ENCODE results near the gene COL23A1. TPM values are rescaled to one million over a fixed set of nuclear protein-coding genes. Genes with fewer than 3 reads are reported as not detected.

Gene COL23A1
- polyA plus RNA-seq, 1 donor (not counting 4 experiments of a cell fraction or from before 2014, with no cell fraction given): not detected

GRCh38 chr5:178207917-178208280, 382.3 kb downstream of the COL23A1 start:
- Histone ChIP-seq H3K4me1 (ENCODE audit: control insufficient read depth, extremely low read depth, insufficient read depth, low read length) (peaks cover 16% of the 10 kb centered on the region), H4K20me1 (ENCODE audit: control insufficient read depth, extremely low read depth, insufficient read depth, low read length) (peaks cover 48% of the 10 kb centered on the region), H3K4me3 (ENCODE audit: control insufficient read depth in 2 of 3, extremely low read depth in 1 of 3, insufficient read depth in 2 of 3, low read depth in 1 of 3, low read length in 3 of 3) (no peak overlapping the region), H3K36me3 (ENCODE audit: control insufficient read depth in 2 of 2, extremely low read depth in 1 of 2, insufficient read depth in 2 of 2, low read length in 2 of 2) (peaks cover 40 to 57% of the 10 kb centered on the region in 2 experiments), H3K27ac (ENCODE audit: control insufficient read depth, insufficient read depth, low read length) (no peak overlapping the region), H3K27me3 (ENCODE audit: control insufficient read depth, extremely low read depth, insufficient read depth, low read length) (no peaks in the 10 kb centered on the region), H3K9me1 (ENCODE audit: control insufficient read depth, extremely low read depth, insufficient read depth, low read length) (peaks cover 11% of the 10 kb centered on the region), H2AFZ (ENCODE audit: control insufficient read depth, low read length) (no peak overlapping the region), H3K79me2 (ENCODE audit: control insufficient read depth, insufficient read depth, low read length) (peaks cover 46% of the 10 kb centered on the region), H3K9ac (ENCODE audit: control insufficient read depth, extremely low read depth, insufficient read depth, low read length) (no peak overlapping the region), H3K4me2 (ENCODE audit: control insufficient read depth, extremely low read depth, insufficient read depth, low read depth, low read length) (no peak overlapping the region), H3K9me3 (ENCODE audit: control insufficient read depth, low read depth, low read length) (no peaks in the 10 kb centered on the region)
- FAIRE-seq (no peak), DNase-seq (ENCODE audit: low read depth, low spot score) (no peak)
- TF ChIP-seq CTCF (optimal IDR thresholded peaks at IDR 0.05 in 1 of 3, IDR thresholded peaks at IDR 0.05 in 1 of 3, conservative IDR thresholded peaks at IDR 0.05 in 1 of 3; ENCODE audit: extremely low read depth in 1 of 3, insufficient read depth in 2 of 3, low read length in 3 of 3) (no peak), EZH2 (IDR thresholded peaks at IDR 0.05; ENCODE audit: low read length) (no peak)
- dilution Hi-C loops (cut with MboI; ENCODE audit: extremely low pct_ligation_motif_present, low sequenced_read_pairs): no loop called here

DNA sequence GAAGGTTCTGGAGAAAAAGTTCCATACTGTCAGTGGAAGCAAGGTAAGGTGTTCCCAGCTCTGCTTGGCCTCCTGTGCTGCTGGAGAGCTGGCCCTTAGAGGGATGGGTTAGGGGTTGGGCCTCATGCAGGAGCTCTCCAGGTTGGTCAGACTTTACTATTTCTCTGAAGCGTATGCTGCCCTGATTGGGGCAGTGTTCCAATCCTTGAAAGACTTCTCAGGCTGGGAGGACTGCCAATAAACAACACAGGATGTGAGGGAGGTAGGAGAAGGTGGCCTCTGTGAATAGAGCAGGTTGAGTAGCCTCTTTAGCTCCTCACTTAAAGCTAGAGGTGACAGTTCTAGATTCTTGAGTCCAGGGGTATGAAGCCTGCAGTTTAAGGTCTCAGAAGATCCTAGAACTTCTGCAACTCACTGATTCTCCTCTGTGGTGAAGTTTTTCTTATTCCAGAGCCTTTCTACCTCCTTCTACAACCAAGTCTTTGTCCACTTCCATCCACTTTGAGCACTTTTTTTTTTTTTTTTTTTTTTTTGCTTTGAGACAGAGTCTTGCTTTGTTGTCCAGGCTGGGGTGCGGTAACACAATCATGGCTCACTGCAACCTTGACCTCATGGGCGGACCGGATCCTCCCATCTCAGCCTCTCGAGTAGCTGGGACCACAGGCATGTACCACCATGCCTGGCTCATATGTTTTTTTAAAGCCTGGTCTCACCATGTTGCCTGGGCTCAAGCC, 382.8 kb downstream of the COL23A1 start:
- H2AFZ ChIP-seq (ENCODE audit: control insufficient read depth, low read length): no peak overlapping the region
- dilution Hi-C loops (cut with MboI; ENCODE audit: extremely low pct_ligation_motif_present, low sequenced_read_pairs): no loop called here
- peaks cover 36 to 51% of the 10 kb centered on the region in 2 experiments for H3K36me3 ChIP-seq (ENCODE audit: control insufficient read depth in 2 of 2, extremely low read depth in 1 of 2, insufficient read depth in 2 of 2, low read length in 2 of 2)
- H3K9me1 ChIP-seq (ENCODE audit: control insufficient read depth, extremely low read depth, insufficient read depth, low read length): peaks cover 11% of the 10 kb centered on the region
- H4K20me1 ChIP-seq (ENCODE audit: control insufficient read depth, extremely low read depth, insufficient read depth, low read length): peaks cover 45% of the 10 kb centered on the region
- H3K79me2 ChIP-seq (ENCODE audit: control insufficient read depth, insufficient read depth, low read length): peaks cover 46% of the 10 kb centered on the region
- TF ChIP-seq CTCF (optimal IDR thresholded peaks at IDR 0.05 in 1 of 3, IDR thresholded peaks at IDR 0.05 in 1 of 3, conservative IDR thresholded peaks at IDR 0.05 in 1 of 3; ENCODE audit: extremely low read depth in 1 of 3, insufficient read depth in 2 of 3, low read length in 3 of 3) (no peak), EZH2 (IDR thresholded peaks at IDR 0.05; ENCODE audit: low read length) (no peak)
- H3K27ac ChIP-seq (ENCODE audit: control insufficient read depth, insufficient read depth, low read length): no peak overlapping the region
- peaks cover 16% of the 10 kb centered on the region for H3K4me1 ChIP-seq (ENCODE audit: control insufficient read depth, extremely low read depth, insufficient read depth, low read length)
- FAIRE-seq (peak; percentile 72), DNase-seq (ENCODE audit: low read depth, low spot score) (no peak)
- no peak overlapping the region for H3K9ac ChIP-seq (ENCODE audit: control insufficient read depth, extremely low read depth, insufficient read depth, low read length)
- H3K4me2 ChIP-seq (ENCODE audit: control insufficient read depth, extremely low read depth, insufficient read depth, low read depth, low read length): peak overlapping the region; percentile 95
- no peak overlapping the region for H3K4me3 ChIP-seq (ENCODE audit: control insufficient read depth in 2 of 3, extremely low read depth in 1 of 3, insufficient read depth in 2 of 3, low read depth in 1 of 3, low read length in 3 of 3)
- H3K9me3 ChIP-seq (ENCODE audit: control insufficient read depth, low read depth, low read length): no peaks in the 10 kb centered on the region
- H3K27me3 ChIP-seq (ENCODE audit: control insufficient read depth, extremely low read depth, insufficient read depth, low read length): no peaks in the 10 kb centered on the region
